GM23338 (cell line): ENCODE results near the gene KBTBD4. TPM values are rescaled to one million over a fixed set of nuclear protein-coding genes. Genes with fewer than 3 reads are reported as not detected.

ENCODE experiments used
- ATAC-seq: fragments of 200-7000 bp; cut with Tn5 transposase; 3 replicates; pipeline ENCODE4 v1.9.1; 2020
- DNase-seq: peaks from one replicate; pipeline ENCODE4 v3.0.0-alpha.2; 2015; ENCODE audit warnings: low spot score
- H2AFZ ChIP-seq: fragments of 200-600 bp; sonication (generic); 2 replicates; pipeline ENCODE4 v1.8.0; 2016; ENCODE audit warnings: antibody characterized with exemption, mild to moderate bottlenecking, moderate library complexity
- H3F3A ChIP-seq: fragments of 200-600 bp; sonication (generic); replicated peaks from 2 replicates; pipeline ENCODE4 v1.8.0; 2017; ENCODE audit warnings: antibody characterized with exemption, mixed run types, low read depth
- H3K27ac ChIP-seq: fragments of 200-600 bp; sonication (generic); 2 replicates; pipeline ENCODE4 v1.6.1; 2016; ENCODE audit warnings: low read depth
- H3K27me3 ChIP-seq: fragments of 200-600 bp; sonication (generic); 2 replicates; pipeline ENCODE4 v1.8.0; 2016; ENCODE audit warnings: mild to moderate bottlenecking, mixed run types, moderate library complexity; ENCODE audit not compliant: insufficient read depth
- H3K36me3 ChIP-seq: fragments of 200-600 bp; sonication (generic); 2 replicates; pipeline ENCODE4 v1.8.0; 2016; ENCODE audit warnings: mild to moderate bottlenecking; ENCODE audit not compliant: insufficient read depth
- H3K4me1 ChIP-seq: fragments of 200-600 bp; sonication (generic); 2 replicates; pipeline ENCODE4 v1.8.0; 2016; ENCODE audit warnings: mild to moderate bottlenecking, moderate library complexity; ENCODE audit not compliant: insufficient read depth
- H3K4me2 ChIP-seq: fragments of 200-600 bp; sonication (generic); 2 replicates; pipeline ENCODE4 v1.7.1; 2017; ENCODE audit warnings: mixed run types
- H3K4me3 ChIP-seq: fragments of 200-600 bp; sonication (generic); 2 replicates; pipeline ENCODE4 v1.6.1; 2016; ENCODE audit warnings: mixed run types
- H3K79me2 ChIP-seq: fragments of 200-600 bp; sonication (generic); replicated peaks from 2 replicates; pipeline ENCODE4 v1.8.0; 2017; ENCODE audit warnings: mild to moderate bottlenecking; ENCODE audit not compliant: insufficient read depth
- H3K9me2 ChIP-seq: fragments of 200-600 bp; sonication (generic); 2 replicates; pipeline ENCODE4 v1.8.0; 2017; ENCODE audit not compliant: insufficient read depth
- H4K20me1 ChIP-seq: fragments of 200-600 bp; sonication (generic); replicated peaks from 2 replicates; pipeline ENCODE4 v1.8.0; 2017; ENCODE audit warnings: mild to moderate bottlenecking; ENCODE audit not compliant: insufficient read depth
- H3K27ac Mint-ChIP-seq: 2 replicates; pipeline ENCODE4 v1.8.0; 2020; ENCODE audit warnings: inconsistent platforms, mild to moderate bottlenecking, moderate library complexity, mixed read lengths
- H3K27me3 Mint-ChIP-seq: 3 replicates; pipeline ENCODE4 v1.8.0; 2022; ENCODE audit warnings: low read depth, mild to moderate bottlenecking, moderate library complexity, mixed read lengths, inconsistent platforms; ENCODE audit not compliant: insufficient read depth, poor library complexity
- H3K36me3 Mint-ChIP-seq: 3 replicates; pipeline ENCODE4 v1.8.0; 2021; ENCODE audit warnings: low read depth, mild to moderate bottlenecking, inconsistent platforms, moderate library complexity, mixed read lengths
- H3K4me1 Mint-ChIP-seq: 3 replicates; pipeline ENCODE4 v1.8.0; 2020; ENCODE audit warnings: mild to moderate bottlenecking, inconsistent platforms, mixed read lengths
- H3K4me3 Mint-ChIP-seq: 3 replicates; pipeline ENCODE4 v1.8.0; 2021; ENCODE audit warnings: moderate library complexity, mild to moderate bottlenecking, inconsistent platforms, mixed read lengths
- H3K9me3 Mint-ChIP-seq: 3 replicates; pipeline ENCODE4 v1.8.0; 2020; ENCODE audit warnings: moderate library complexity, mild to moderate bottlenecking, inconsistent platforms, mixed read lengths
- CREB1 ChIP-seq: fragments of 250-450 bp; sonication (Bioruptor Pico); IDR thresholded peaks from 2 replicates; pipeline ENCODE4 v1.5.0; 2020; ENCODE audit warnings: low read depth, mild to moderate bottlenecking, moderate library complexity
- CTCF ChIP-seq, 2 experiments: fragments of 200-600 bp in 1 of 2; sonication (generic) in 1 of 2; conservative IDR thresholded peaks; 2 replicates each; pipeline versions ENCODE4 v1.5.1 to v1.6.1; 2016 to 2017; ENCODE audit warnings: antibody characterized with exemption in 2 of 2, low read depth in 2 of 2, mild to moderate bottlenecking in 2 of 2, moderate library complexity in 1 of 2
- ETS1 ChIP-seq: IDR thresholded peaks from 2 replicates; pipeline ENCODE4 v1.6.1; 2016; ENCODE audit warnings: antibody characterized with exemption
- EZH2 ChIP-seq: fragments of 200-600 bp; sonication (generic); IDR thresholded peaks from one replicate; pipeline ENCODE4 v1.8.0; 2017; ENCODE audit warnings: antibody characterized with exemption, mild to moderate bottlenecking, low read depth; ENCODE audit not compliant: unreplicated experiment
- EZH2phosphoT487 ChIP-seq: fragments of 200-600 bp; sonication (generic); IDR thresholded peaks from one replicate; pipeline ENCODE4 v1.8.1; 2018; ENCODE audit warnings: antibody characterized with exemption; ENCODE audit not compliant: unreplicated experiment
- JUNB ChIP-seq: IDR thresholded peaks from one replicate; pipeline ENCODE4 v1.6.1; 2016; ENCODE audit warnings: antibody characterized with exemption; ENCODE audit not compliant: unreplicated experiment
- NANOG ChIP-seq: IDR thresholded peaks from 2 replicates; pipeline ENCODE4 v1.6.1; 2016; ENCODE audit warnings: antibody characterized with exemption, borderline replicate concordance
- POLR2AphosphoS5 ChIP-seq: IDR thresholded peaks from 2 replicates; pipeline ENCODE4 v1.6.1; 2016; ENCODE audit warnings: antibody characterized with exemption, low read depth
- REST ChIP-seq: IDR thresholded peaks from one replicate; pipeline ENCODE4 v1.6.1; 2018; ENCODE audit warnings: antibody characterized with exemption; ENCODE audit not compliant: unreplicated experiment
- STAT1 ChIP-seq: IDR thresholded peaks from one replicate; pipeline ENCODE4 v1.6.1; 2016; ENCODE audit warnings: antibody characterized with exemption; ENCODE audit not compliant: unreplicated experiment
- ZNF114 ChIP-seq: fragments of 250-450 bp; sonication (Bioruptor Pico); IDR thresholded peaks from 2 replicates; pipeline ENCODE4 v1.5.0; 2020; ENCODE audit warnings: mild to moderate bottlenecking, moderate library complexity
- ZNF331 ChIP-seq: fragments of 250-450 bp; sonication (Bioruptor Pico); IDR thresholded peaks from 2 replicates; pipeline ENCODE4 v1.5.0; 2020; ENCODE audit warnings: low read depth, mild to moderate bottlenecking, moderate library complexity
- ZNF462 ChIP-seq: fragments of 250-450 bp; sonication (Bioruptor Pico); IDR thresholded peaks from 2 replicates; pipeline ENCODE4 v1.5.0; 2020; ENCODE audit warnings: mild to moderate bottlenecking, moderate library complexity
- polyA plus RNA-seq: library from polyadenylated mRNA; unstranded; fragments of >200 nt; fragmentation: Nextera tagmentation; extraction: Ambion mirVana; gene quantifications from 2 replicates; pipeline ENCODE4 v1.2.1, GENCODE V29; 2016
- total RNA-seq: library from RNA; depleted of rRNA; stranded (reverse); fragments of >200 nt; shearing (Covaris generic); gene quantifications from 2 replicates; pipeline ENCODE4 v1.2.3, GENCODE V29; 2014

Gene KBTBD4
- total and polyA plus RNA-seq, 2 experiments from 2014 or later, result 5.8 to 16.6 TPM

- H3K27ac ChIP-seq, result peak within 1 kb of the TSS; percentile 96
- H3K36me3 ChIP-seq, result no peaks in the 10 kb centered on the region
- H3K4me3 ChIP-seq, result peak within 1 kb of the TSS; percentile 99
- Mint-ChIP-seq H3K4me3 (peak within 1 kb of the TSS; percentile 99), H3K27me3 (peaks cover 7% of the 10 kb centered on the region), H3K36me3 (peaks cover 26% of the 10 kb centered on the region), H3K27ac (peak within 1 kb of the TSS; percentile 98), H3K9me3 (no peaks in the 10 kb centered on the region), H3K4me1 (peaks cover 31% of the 10 kb centered on the region)
- peak; percentile 95 for DNase-seq
- peak; percentile 92 for ATAC-seq
- TF ChIP-seq REST (no peak), EZH2phosphoT487 (no peak), ETS1 (peak; percentile 38; the same call in 1 of the 2 replicates), CREB1 (peak; percentile 72), ZNF114 (no peak), STAT1 (no peak), NANOG (no peak), CTCF (conservative IDR thresholded peaks at IDR 0.05; ENCODE audit: low read depth in 2 of 2) (peak; percentile 67 to 71), EZH2 (no peak), ZNF331 (CRISPR knock-in tag) (no peak), JUNB (no peak), POLR2AphosphoS5 (peak; percentile 86), ZNF462 (CRISPR knock-in tag) (no peak)
- H3F3A ChIP-seq, result 0 out of 2 replicates have a peak, but pooled peaks cover 3% of the 10 kb centered on the region
- H4K20me1 ChIP-seq, result peaks cover 37% of the 10 kb centered on the region
- peaks cover 24% of the 10 kb centered on the region for H3K4me1 ChIP-seq
- H3K4me2 ChIP-seq, result peak within 1 kb of the TSS; percentile 92
- H3K9me2 ChIP-seq, result no peaks in the 10 kb centered on the region
- H3K27me3 ChIP-seq, result no peaks in the 10 kb centered on the region
- H2AFZ ChIP-seq, result peak within 1 kb of the TSS; percentile 92
- H3K79me2 ChIP-seq, result peaks cover 50% of the 10 kb centered on the region
These were observed 26.0 kb downstream of the KBTBD4 start, which contains the start of gene CELF1 for GRCh38 chr11:47552566-47553405. CELF1 (minus strand) TSS chr11:47553132; CDS start chr11:47499523, 53,609 bp downstream.
